AG04450 (cell line): ENCODE data around the gene RELCH. TPM values are rescaled to one million over a fixed set of nuclear protein-coding genes. Genes with fewer than 3 reads are reported as not detected.
A peak's percentile ranks its signal among the peaks of the same experiment; 100 is the strongest.

Experiments
- CTCF ChIA-PET: fragments of 300-600, 350-600 bp; formaldehyde crosslinking; extraction: SDS; loops from one replicate; lab custom pipeline; 2022; ENCODE audit warnings: antibody characterized with exemption, inconsistent platforms; lab: Charles Lee
- POLR2A ChIA-PET: fragments of 350-600 bp; formaldehyde crosslinking; extraction: SDS; loops from one replicate; lab custom pipeline; 2021; ENCODE audit warnings: antibody characterized with exemption, inconsistent platforms; lab: Yijun Ruan, JAX
- DNase-seq: peaks from one replicate; pipeline ENCODE4 v3.0.0-alpha.2; 2011; ENCODE audit warnings: low read depth, low spot score
- H3K27ac ChIP-seq: one replicate; pipeline ENCODE4 v1.5.1; 2012; ENCODE audit warnings: low read depth, low read length, control low read depth
- H3K27me3 ChIP-seq: one replicate; pipeline ENCODE4 v1.6.0; 2012; ENCODE audit warnings: low read length; ENCODE audit not compliant: control insufficient read depth, insufficient read depth
- H3K4me3 ChIP-seq: 2 replicates; pipeline ENCODE4 v1.5.1; 2011; ENCODE audit warnings: mild to moderate bottlenecking, low read depth, low read length, control low read depth
- H3K9me3 ChIP-seq: 2 replicates; pipeline ENCODE4 v1.5.1; 2012; ENCODE audit warnings: low read length; ENCODE audit not compliant: control insufficient read depth, insufficient read depth
- polyA plus RNA-seq: library from polyadenylated mRNA; depleted of rRNA; stranded (reverse); fragments of >200 nt; gene quantifications from 2 replicates; pipeline ENCODE4 v1.2.3, GENCODE V29; 2011
- TF ChIP-seq, protein P1 (sequence below): IDR thresholded peaks from 2 replicates; pipeline ENCODE4 v1.5.1; 2011; ENCODE audit warnings: low read depth, low read length, control low read depth, inconsistent platforms

RELCH gene
- polyA plus RNA-seq, 1 experiment: 14.5 TPM

DNA sequence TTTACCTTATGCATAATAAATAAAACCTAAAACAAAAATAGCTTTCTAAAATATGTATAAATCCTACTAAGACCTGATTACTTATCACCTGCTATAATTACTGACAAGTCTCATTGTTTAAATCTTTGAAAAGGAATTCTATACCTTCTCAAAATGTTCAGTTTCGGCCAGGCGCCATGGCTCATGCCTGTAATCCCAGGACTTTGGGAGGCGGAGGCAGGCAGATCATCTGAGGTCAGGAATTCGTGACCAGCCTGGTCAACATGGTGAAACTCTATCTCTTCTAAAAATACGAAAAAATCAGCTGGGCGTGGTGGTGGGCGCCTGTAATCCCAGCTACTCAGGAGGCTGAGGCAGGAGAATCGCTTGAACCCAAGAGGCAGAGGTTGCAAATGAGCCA is 58.1 kb downstream of the RELCH start:
- H3K4me3 ChIP-seq: no peak overlapping the region
- TF ChIP-seq, protein P1, sequence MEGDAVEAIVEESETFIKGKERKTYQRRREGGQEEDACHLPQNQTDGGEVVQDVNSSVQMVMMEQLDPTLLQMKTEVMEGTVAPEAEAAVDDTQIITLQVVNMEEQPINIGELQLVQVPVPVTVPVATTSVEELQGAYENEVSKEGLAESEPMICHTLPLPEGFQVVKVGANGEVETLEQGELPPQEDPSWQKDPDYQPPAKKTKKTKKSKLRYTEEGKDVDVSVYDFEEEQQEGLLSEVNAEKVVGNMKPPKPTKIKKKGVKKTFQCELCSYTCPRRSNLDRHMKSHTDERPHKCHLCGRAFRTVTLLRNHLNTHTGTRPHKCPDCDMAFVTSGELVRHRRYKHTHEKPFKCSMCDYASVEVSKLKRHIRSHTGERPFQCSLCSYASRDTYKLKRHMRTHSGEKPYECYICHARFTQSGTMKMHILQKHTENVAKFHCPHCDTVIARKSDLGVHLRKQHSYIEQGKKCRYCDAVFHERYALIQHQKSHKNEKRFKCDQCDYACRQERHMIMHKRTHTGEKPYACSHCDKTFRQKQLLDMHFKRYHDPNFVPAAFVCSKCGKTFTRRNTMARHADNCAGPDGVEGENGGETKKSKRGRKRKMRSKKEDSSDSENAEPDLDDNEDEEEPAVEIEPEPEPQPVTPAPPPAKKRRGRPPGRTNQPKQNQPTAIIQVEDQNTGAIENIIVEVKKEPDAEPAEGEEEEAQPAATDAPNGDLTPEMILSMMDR: no peak
- CTCF ChIA-PET: interaction anchor here (2.0 kb wide), 1 partner anchor 62 kb away, joined by 10 read pairs; no protein-coding TSS in a partner anchor
- POLR2A ChIA-PET: no interaction called here
- no peak for DNase-seq
- H3K27me3 ChIP-seq: no peaks in the 10 kb centered on the region
- no peak overlapping the region for H3K27ac ChIP-seq
- H3K9me3 ChIP-seq: no peaks in the 10 kb centered on the region

DNA sequence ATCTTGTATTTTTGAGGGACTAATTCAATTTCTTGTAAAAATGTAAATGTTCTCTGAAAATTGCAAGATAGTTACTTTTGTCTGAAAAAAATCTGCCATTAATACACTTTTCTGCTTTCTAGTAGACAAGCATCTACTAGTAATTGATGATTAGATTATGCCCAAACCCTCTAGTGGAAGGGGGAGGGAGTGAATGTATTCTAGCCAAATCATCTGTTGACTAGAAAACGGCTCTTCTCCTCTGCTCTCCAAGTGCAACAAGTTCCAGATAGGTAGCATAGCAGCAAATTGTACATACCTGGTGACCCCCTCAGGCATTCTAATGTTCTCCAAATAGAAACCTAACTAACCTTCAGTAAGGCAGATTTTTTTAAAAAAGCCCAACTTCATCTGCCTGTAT is 58.6 kb downstream of the RELCH start:
- CTCF ChIA-PET: interaction anchor here (1.3 to 2.0 kb wide), 2 partner anchors 18 to 62 kb away, joined by 4 to 10 read pairs; no protein-coding TSS in a partner anchor
- TF ChIP-seq, protein P1: no peak
- Histone ChIP-seq H3K27me3 (no peaks in the 10 kb centered on the region), H3K9me3 (no peaks in the 10 kb centered on the region), H3K4me3 (no peak overlapping the region), H3K27ac (no peak overlapping the region)
- DNase-seq: no peak
- POLR2A ChIA-PET: no interaction called here

DNA sequence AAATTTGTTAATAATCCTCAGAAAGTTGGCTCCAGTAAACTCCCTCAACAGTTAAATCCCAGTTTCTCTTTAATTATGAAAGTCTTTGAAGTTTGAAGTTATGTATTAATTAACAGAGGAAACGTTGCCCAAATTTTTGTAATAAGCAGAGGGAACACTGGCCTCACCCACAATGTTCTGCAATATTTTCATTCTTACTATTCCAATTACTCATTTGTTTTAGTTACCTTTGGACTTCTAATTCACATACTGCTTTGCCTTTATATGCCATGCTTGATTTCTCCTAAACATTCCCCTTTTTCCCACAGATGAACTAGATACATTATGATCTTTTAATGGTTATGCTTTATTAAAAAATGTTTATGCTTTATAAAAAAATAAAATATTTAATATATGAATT is 61.3 kb downstream of the RELCH start:
- no peak for DNase-seq
- CTCF ChIA-PET: interaction anchor here (0.8 to 3.3 kb wide), 12 partner anchors 10 to 747 kb away, joined by 3 to 114 read pairs (median 14); partner anchors contain the start of genes PIGN and RELCH

DNA sequence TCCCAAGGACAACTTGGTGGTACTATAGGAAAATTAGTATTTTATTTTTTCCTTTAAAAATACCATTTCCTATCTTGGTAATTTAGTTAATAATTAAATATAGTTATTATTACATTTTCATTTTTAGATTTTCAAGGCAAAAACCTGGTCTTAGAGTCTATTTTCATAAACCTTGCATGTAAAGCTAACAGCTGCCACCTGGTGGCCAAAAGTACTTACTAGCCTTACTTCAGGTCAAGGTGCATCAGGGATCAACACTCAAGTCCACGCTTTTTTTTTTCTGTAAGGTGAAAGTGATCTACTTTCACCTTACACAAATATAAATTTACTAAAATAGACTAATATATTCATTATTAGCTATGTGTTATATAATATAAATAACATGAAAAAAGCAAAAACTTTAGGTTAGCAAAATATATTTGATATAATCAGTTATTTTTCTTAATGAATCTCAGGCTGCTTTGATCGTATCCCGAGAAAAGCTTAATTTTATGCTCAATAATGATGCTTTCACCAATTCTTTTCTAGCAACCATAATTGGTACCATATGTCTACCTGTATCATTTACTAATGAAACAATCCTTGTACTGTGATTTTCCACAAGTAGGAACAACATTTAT is 62.5 kb downstream of the RELCH start:
- H3K4me3 ChIP-seq: no peak overlapping the region
- H3K27ac ChIP-seq: no peak overlapping the region
- no peaks in the 10 kb centered on the region for H3K9me3 ChIP-seq
- no peaks in the 10 kb centered on the region for H3K27me3 ChIP-seq
- TF ChIP-seq, protein P1: peak; percentile 85
- CTCF ChIA-PET: interaction anchor here (0.6 to 3.3 kb wide), 43 partner anchors 9 to 1161 kb away, joined by 3 to 114 read pairs (median 5); partner anchors contain the start of genes PIGN and RELCH
- POLR2A ChIA-PET: no interaction called here
- peak; percentile 49 for DNase-seq

More for the DNA sequence above, 61.3 kb downstream of the RELCH start:
- TF ChIP-seq, protein P1: no peak
- Histone ChIP-seq H3K27ac (no peak overlapping the region), H3K9me3 (no peaks in the 10 kb centered on the region), H3K27me3 (no peaks in the 10 kb centered on the region), H3K4me3 (no peak overlapping the region)
- POLR2A ChIA-PET: no interaction called here

DNA sequence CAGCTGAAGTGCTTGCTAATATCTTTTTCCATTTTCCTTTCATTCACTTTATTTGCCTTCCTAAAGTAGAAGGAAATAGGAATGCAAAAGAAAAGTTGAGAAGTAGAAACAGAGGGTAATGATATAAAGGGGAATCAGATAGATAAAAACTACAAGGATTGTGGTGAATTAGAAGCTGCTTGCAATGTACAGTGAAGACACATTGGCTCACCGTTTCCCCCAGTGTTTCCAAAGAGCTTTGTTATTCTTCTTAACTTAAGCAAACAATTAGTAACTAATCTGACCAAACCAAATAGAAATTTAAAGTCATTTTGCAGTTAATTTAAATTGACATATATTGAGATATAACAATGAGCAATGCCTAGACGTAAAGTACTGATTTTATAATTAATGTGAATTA is 63.4 kb downstream of the RELCH start:
- H3K27ac ChIP-seq: no peak overlapping the region
- no peak for DNase-seq
- TF ChIP-seq, protein P1: no peak
- no peaks in the 10 kb centered on the region for H3K27me3 ChIP-seq
- H3K4me3 ChIP-seq: no peak overlapping the region
- ChIA-PET CTCF (interaction anchor here (0.7 to 3.3 kb wide), 22 partner anchors 8 to 929 kb away, joined by 3 to 114 read pairs (median 8); partner anchors contain the start of genes PIGN and RELCH), POLR2A (no interaction called here)
- no peaks in the 10 kb centered on the region for H3K9me3 ChIP-seq
